Suprapubic skin (tissue), 4 donors: Measurements from ENCODE around the gene TRIM44. TPM values are rescaled to one million over a fixed set of nuclear protein-coding genes. Genes with fewer than 3 reads are reported as not detected.
"Not testable (repeated sequence)": the region's sequence is repeated elsewhere in the genome, so short reads cannot be mapped to it uniquely, and the experiment has no call there.

ENCODE experiments used
- DNase-seq, 2 donors: peaks; one replicate each; pipeline ENCODE4 v3.0.0-alpha.2; 2019; ENCODE audit warnings: low spot score in 2 of 2
- H3K27ac ChIP-seq: fragments of 200-600 bp; sonication (generic); one replicate; pipeline ENCODE4 v1.5.1; 2019
- H3K27me3 ChIP-seq: fragments of 200-600 bp; sonication (generic); one replicate; pipeline ENCODE4 v1.5.1; 2019
- H3K36me3 ChIP-seq: fragments of 200-600 bp; sonication (generic); one replicate; pipeline ENCODE4 v1.5.1; 2019
- H3K4me1 ChIP-seq: fragments of 200-600 bp; sonication (generic); one replicate; pipeline ENCODE4 v1.5.1; 2019
- H3K4me3 ChIP-seq: fragments of 200-600 bp; sonication (generic); one replicate; pipeline ENCODE4 v1.5.1; 2019; ENCODE audit warnings: mild to moderate bottlenecking
- H3K9me3 ChIP-seq: fragments of 200-600 bp; sonication (generic); one replicate; pipeline ENCODE4 v1.5.1; 2019
- EP300 ChIP-seq: sonication (generic); formaldehyde crosslinking; IDR thresholded peaks from one replicate; pipeline ENCODE4 v1.6.1; 2017; ENCODE audit warnings: antibody characterized with exemption
- POLR2A ChIP-seq, 2 donors: fragments of 450-650 bp; IDR thresholded peaks; one replicate each; pipeline ENCODE4 v1.6.1; 2017; ENCODE audit warnings: antibody characterized with exemption in 2 of 2, mild to moderate bottlenecking in 2 of 2, moderate library complexity in 2 of 2
- POLR2AphosphoS5 ChIP-seq, 3 donors: sonication (generic); formaldehyde crosslinking; IDR thresholded peaks; one replicate each; pipeline ENCODE4 v1.6.1; 2017; ENCODE audit warnings: antibody characterized with exemption in 3 of 3
- WGBS: methylation state at CpG from one replicate; pipeline ENCODE4 v1.1.5; 2018; 5-methylcytosine and 5-hydroxymethylcytosine counted together
- total RNA-seq, 4 donors: library from RNA; depleted of rRNA; stranded (reverse); fragments of >200 nt; gene quantifications; one replicate each; pipeline ENCODE4 v1.1.0, GENCODE V29; 2016
- TF ChIP-seq, protein P1 (sequence below), 2 donors: fragments of 200-600 bp in 1 of 2; fragments of 450-650 bp in 1 of 2; sonication (generic) in 1 of 2; IDR thresholded peaks; one replicate each; pipeline ENCODE4 v1.5.1; 2016 to 2019; ENCODE audit warnings: antibody characterized with exemption in 2 of 2, mild to moderate bottlenecking in 1 of 2, moderate library complexity in 1 of 2

The TRIM44 gene
- total RNA-seq, 4 donors from 2014 or later: 21.3 to 55.7 (median 31.3) TPM

DNA sequence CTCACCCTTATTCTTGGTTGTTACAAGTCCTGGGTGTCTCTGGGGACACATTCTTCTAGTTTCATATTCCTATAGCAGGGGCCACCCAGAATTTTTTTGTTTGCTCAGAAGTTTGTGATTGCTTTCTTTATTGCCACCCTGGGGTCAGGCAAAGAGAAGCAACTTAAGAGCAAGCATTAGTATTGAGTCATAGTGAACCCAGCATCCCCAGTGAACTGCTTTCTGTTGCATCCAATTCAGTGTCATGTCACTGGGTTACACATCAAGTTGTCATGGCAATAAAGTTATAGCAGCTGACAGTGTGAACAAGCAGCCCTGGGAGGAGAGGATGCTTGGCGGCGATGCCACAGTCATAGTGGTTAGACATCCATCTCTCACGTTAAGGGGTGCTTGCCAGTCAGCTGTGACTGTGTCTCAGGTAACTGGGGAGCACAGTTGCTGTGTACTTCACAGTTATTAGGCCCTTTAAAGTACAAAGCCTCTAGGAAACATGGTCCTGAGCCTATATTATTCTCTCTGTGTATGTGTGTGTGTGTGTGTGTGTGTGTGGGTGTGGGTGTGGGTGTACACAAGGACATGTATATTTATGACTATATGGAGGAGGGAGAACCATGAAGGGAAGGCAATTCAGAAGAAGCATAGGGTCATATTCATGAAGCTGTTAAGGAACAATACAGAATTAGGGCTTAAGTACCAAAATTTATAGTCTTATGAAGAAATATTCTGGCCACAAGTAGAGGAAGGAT, 52.5 kb downstream of the TRIM44 start:
- H3K9me3 ChIP-seq: no peaks in the 10 kb centered on the region
- no peak overlapping the region for H3K27ac ChIP-seq
- DNase-seq: no peak
- 92% methylated on average over 3 of the region's 3 CpGs for WGBS
- no peaks in the 10 kb centered on the region for H3K36me3 ChIP-seq
- H3K4me1 ChIP-seq: no peaks in the 10 kb centered on the region
- no peaks in the 10 kb centered on the region for H3K27me3 ChIP-seq
- no peak overlapping the region for H3K4me3 ChIP-seq
- TF ChIP-seq, protein P1, sequence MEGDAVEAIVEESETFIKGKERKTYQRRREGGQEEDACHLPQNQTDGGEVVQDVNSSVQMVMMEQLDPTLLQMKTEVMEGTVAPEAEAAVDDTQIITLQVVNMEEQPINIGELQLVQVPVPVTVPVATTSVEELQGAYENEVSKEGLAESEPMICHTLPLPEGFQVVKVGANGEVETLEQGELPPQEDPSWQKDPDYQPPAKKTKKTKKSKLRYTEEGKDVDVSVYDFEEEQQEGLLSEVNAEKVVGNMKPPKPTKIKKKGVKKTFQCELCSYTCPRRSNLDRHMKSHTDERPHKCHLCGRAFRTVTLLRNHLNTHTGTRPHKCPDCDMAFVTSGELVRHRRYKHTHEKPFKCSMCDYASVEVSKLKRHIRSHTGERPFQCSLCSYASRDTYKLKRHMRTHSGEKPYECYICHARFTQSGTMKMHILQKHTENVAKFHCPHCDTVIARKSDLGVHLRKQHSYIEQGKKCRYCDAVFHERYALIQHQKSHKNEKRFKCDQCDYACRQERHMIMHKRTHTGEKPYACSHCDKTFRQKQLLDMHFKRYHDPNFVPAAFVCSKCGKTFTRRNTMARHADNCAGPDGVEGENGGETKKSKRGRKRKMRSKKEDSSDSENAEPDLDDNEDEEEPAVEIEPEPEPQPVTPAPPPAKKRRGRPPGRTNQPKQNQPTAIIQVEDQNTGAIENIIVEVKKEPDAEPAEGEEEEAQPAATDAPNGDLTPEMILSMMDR (IDR thresholded peaks at IDR 0.05): no peak
- TF ChIP-seq POLR2A (IDR thresholded peaks at IDR 0.05) (no peak), EP300 (no peak), POLR2AphosphoS5 (IDR thresholded peaks at IDR 0.05) (no peak)

GRCh38 chr11:35715677-35716076, 53.1 kb downstream of the TRIM44 start:
- H3K27me3 ChIP-seq, H3K4me3 ChIP-seq, DNase-seq, H3K36me3 ChIP-seq, H3K4me1 ChIP-seq, H3K9me3 ChIP-seq, H3K27ac ChIP-seq: not testable (repeated sequence)
- WGBS: 81% methylated on average over 2 of the region's 2 CpGs

GRCh38 chr11:35717043-35717442, 54.5 kb downstream of the TRIM44 start:
- WGBS: 94% methylated on average over 2 of the region's 2 CpGs
- H3K27me3 ChIP-seq: no peaks in the 10 kb centered on the region
- H3K27ac ChIP-seq: no peak overlapping the region
- no peaks in the 10 kb centered on the region for H3K9me3 ChIP-seq
- no peak for TF ChIP-seq POLR2A (IDR thresholded peaks at IDR 0.05)
- no peak for TF ChIP-seq EP300
- TF ChIP-seq, protein P1 (IDR thresholded peaks at IDR 0.05): no peak
- no peak for TF ChIP-seq POLR2AphosphoS5 (IDR thresholded peaks at IDR 0.05)
- no peak for DNase-seq
- no peak overlapping the region for H3K4me3 ChIP-seq
- peaks cover 4% of the 10 kb centered on the region for H3K4me1 ChIP-seq
- H3K36me3 ChIP-seq: no peaks in the 10 kb centered on the region

GRCh38 chr11:35717520-35717919, 54.9 kb downstream of the TRIM44 start:
- H3K36me3 ChIP-seq: no peaks in the 10 kb centered on the region
- TF ChIP-seq, protein P1 (IDR thresholded peaks at IDR 0.05): no peak
- TF ChIP-seq EP300: no peak
- TF ChIP-seq POLR2A (IDR thresholded peaks at IDR 0.05): no peak
- no peak for TF ChIP-seq POLR2AphosphoS5 (IDR thresholded peaks at IDR 0.05)
- no peaks in the 10 kb centered on the region for H3K27me3 ChIP-seq
- 100% methylated on average over 2 of the region's 2 CpGs for WGBS
- no peak overlapping the region for H3K27ac ChIP-seq
- no peak overlapping the region for H3K4me3 ChIP-seq
- no peak for DNase-seq
- peaks cover 6% of the 10 kb centered on the region for H3K4me1 ChIP-seq
- no peaks in the 10 kb centered on the region for H3K9me3 ChIP-seq

DNA sequence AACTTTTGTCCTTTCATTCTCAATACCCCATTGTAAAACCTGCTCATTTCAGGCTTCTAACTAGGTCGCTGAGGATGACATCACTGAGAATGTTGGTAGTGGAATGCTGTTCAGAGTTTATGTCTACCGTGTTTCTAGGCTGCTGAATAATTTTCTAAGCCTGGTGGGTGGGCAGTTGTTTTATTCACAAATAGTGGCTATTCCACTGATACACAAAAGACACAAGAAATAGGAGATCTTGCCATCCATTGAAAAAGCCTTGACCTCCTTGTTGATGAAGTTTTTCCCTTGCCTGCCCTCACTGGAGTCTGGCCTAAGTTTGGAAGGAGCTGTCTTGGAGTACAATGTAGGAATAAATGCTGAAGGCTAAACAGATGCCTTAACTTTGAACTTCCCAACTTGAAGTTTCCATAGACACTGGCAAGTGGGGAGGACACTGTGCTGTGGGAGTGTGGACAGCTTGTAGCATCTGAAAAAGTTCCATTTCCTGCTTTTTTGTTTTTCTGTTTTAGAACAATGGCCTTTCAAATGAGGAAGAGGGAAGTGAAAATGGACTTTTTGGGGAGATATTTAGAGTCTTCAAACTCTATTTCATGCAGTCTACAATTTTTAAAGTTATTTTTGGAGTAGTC, 59.2 kb downstream of the TRIM44 start:
- TF ChIP-seq POLR2AphosphoS5 (IDR thresholded peaks at IDR 0.05): no peak
- TF ChIP-seq EP300: no peak
- TF ChIP-seq, protein P1 (IDR thresholded peaks at IDR 0.05): no peak
- no peak for TF ChIP-seq POLR2A (IDR thresholded peaks at IDR 0.05)
- WGBS: 48% methylated on average over 2 of the region's 2 CpGs
- no peaks in the 10 kb centered on the region for H3K27me3 ChIP-seq
- DNase-seq: no peak
- H3K9me3 ChIP-seq: no peaks in the 10 kb centered on the region
- H3K27ac ChIP-seq: no peak overlapping the region
- peaks cover 6% of the 10 kb centered on the region for H3K36me3 ChIP-seq
- H3K4me3 ChIP-seq: no peak overlapping the region
- peaks cover 6% of the 10 kb centered on the region for H3K4me1 ChIP-seq
